EH (cell line): ENCODE results near the gene ADAMTS1.
A peak's percentile ranks its signal among the peaks of the same experiment; 100 is the strongest.

Source experiments
- DNase-seq: peaks from one replicate; pipeline ENCODE4 v3.0.0-alpha.2; 2015; ENCODE audit warnings: low read depth

Gene ADAMTS1

DNA sequence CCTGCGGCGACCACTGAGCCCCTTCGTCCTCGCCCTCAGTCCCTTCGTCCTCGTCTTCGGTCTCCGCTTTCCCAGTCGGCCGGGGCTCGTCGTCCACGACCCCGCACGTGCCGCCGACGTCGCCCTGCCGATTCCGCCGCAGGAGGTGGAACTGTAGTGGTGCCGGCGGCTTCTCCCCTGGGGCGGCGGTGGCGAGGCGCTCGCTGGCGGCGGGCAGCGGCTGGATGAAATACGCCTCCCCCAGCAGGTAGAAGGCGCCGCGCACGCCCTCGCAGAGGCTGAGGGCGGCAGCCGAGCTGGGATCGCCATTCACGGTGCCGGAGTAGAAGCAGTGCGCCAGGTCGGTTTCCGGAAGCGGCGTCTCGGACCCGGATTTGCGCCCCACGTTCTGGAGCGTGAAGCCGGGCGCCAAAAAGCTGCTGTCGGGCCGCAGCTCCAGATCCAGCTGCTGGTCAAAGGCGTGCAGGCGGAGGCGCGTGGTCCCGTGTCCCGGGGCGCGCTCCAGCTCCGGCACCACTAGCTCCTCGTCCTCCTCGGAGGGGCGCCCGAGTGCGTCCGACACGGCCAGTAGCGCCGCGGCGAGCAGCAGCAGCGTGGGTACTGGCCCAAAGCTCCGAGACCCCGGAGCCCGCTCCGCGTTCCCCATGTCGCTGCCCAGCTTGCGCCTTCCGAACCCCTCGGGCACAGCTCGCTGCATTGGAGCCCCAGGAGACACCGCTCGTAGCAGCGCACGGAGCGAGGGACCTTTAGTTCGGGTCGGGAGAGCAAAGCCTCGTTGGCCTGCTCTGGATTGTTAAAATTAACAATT lies 747 bp downstream of the ADAMTS1 start:
- DNase-seq = peak; percentile 50

- peak; percentile 66 for DNase-seq
Observed at GRCh38 chr21:26843933-26844257, 1.3 kb downstream of the ADAMTS1 start.

GRCh38 chr21:26842974-26843932 lies 2.0 kb downstream of the ADAMTS1 start:
- peak; percentile 96 for DNase-seq

DNA sequence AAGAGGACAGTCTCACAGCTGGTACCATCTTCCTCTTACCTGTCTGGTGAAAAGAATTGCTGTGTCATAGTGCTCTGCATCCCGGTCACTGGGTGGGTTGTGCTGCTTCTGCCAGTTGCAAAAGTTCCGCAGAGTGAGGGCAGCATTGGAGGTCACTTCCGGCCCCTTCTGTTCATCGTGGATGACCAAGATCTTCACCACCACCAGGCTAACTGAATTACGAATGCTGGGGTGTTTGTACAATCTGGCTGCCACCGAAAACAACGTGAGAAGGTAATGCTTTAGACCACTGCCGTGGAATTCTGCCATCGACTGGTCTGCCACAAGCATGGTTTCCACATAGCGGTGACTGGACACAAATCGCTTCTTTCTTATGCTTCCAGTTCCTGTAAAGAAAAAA lies 2.9 kb downstream of the ADAMTS1 start:
- DNase-seq = peak; percentile 52

GRCh38 chr21:26840912-26841311 lies 4.3 kb downstream of the ADAMTS1 start:
- DNase-seq = peak; percentile 88

GRCh38 chr21:26840201-26840600 lies 5.0 kb downstream of the ADAMTS1 start:
- peak; percentile 7 for DNase-seq

GRCh38 chr21:26837539-26837938 lies 7.7 kb downstream of the ADAMTS1 start:
- peak; percentile 22 for DNase-seq

DNA sequence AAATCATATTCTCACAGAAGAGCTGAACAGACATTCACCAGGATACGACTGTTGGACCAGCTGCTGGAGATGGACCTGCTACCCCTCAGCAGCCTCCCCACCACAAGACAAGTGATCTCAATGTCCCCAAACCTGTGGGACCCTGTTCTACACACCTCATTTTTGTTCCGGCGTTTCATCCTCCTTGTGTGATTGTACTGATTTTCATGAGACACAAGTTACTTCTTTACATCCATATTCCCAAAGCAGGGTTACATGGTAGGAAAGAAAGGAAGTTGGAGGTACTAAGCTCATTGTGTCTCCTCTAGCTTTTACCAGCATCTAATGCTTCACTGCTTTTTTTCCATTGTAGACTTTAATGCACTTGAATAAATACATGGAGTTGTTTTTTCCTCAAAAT lies 8.7 kb downstream of the ADAMTS1 start:
- peak; percentile 35 for DNase-seq

DNA sequence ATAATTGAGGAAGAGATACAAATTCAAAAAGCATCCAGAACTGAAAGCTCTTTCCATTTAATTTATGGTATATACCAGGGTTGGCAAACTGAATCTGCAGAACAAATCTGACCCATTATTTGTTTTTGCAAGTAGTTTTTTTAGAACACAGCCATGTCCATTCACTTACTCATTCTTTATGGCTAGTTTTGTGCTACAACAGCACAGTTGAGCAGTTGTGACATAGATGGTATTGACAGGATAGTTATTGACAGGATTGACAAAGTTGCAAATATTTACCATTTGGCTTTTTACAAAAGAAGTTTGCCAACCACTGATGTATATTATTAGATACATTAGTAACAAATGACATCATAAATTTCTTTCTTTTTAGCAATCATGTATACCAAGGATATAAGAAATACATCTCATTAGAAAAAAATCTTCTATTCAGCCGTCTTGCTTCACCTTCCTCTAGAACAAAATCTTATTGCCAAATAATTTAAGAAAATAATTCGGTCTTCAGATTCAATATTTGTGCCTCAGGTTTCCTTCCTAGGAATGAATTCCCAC lies 9.4 kb downstream of the ADAMTS1 start:
- no peak for DNase-seq

DNA sequence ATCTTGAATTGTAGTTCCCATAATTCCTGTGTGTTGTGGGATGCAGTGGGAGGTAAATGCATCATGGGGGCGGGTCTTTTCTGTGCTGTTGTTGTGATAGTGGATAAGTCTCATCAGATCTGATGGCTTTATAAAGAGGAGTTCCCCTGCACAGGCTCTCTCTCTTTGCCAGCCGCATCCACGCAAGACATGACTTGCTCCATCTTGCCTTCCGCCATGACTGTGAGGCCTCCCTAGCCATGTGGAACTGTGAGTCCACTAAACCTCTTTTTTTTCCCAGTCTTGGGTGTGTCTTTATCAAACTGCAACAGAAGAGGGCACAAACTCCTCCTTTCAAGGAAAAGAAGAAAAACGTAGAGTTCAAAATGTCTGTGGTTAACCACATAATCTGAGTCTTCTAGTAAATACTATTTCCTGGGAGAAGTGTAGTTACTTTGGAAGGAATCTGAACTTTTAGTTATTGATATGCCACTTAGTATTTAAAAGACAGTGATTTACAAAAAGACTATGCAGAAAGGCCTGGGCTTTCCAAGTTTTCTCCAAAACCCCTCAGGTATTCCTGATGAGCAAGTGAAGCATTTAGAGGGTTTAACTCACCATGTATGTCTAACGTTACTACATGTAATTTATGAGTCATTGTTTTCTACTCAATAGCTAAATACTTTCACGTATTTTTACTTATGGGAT lies 10.0 kb downstream of the ADAMTS1 start:
- DNase-seq = peak; percentile 90

DNA sequence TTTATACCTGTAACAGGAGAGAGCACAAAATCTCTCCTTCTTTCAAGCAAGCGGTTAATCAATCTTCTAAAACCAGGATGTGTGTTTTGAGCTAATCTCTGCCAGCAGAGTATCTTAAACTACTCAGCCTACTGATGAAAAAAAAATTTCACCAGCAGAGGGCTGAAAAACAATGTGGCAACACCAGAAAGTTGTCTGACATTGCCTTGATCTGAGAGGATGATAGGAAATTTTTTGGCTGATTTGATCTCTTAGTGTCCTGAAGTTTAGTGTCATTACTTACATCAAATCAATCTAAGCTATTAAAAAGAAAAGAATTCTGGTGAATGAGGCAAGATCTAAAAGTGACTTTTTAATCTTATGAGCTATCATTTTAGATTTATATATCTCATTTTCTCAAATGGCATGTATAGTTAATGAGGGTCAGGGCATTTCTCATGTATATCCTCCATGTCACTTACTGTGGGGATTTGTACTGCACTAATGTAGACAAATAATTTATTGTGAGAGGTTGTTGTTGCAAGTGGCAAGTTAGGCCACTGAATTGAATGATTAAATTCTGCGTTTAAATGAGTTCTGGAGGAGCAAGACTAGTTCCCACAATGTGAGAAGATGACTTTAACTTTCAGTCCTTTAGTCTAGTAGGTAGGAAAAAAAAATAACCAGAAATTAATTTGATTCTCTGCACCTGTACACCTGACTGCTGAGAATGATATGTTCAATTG lies 10.9 kb downstream of the ADAMTS1 start:
- DNase-seq = peak; percentile 65

DNA sequence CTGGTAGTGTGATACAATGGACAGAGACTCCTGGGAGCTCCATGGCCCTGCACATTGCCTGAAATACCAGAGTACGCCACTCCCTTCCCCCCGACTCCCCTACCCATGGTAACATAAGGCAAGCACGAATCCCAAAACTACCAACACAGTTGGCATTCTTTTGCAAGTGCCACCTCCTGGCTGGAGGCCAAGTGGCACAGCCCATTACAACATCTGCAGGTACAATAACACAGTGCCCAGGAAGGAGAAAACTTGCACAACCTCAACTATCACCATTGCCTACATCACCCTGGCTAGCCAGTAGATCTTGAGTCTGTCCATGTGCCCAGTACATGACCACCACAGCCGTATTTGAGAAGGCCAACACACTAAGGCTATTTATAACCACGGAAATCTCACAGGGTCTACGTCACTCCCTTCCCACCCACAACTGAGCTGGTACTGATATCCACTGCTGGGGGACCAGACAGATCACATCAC lies 11.7 kb downstream of the ADAMTS1 start:
- DNase-seq = no peak

DNA sequence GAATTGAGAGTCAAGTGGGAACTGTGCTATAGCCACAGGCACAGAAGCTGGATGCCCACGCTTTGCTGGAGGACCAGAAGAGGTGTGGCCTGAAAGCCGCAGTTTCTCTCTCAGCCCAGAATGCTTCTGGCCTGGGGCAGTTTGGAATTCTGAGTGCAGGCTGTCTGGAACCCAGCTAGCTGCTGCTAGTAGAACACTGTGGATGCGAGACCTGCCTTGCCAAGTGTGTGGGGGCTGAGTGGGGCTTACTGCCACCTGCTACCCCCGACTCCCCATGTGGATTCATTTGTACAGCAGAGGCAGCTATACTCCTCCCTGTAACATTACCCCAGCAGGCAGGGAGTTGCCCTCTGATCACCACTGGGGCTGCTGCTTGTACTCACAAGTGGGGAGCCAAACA lies 12.2 kb downstream of the ADAMTS1 start:
- DNase-seq = no peak

GRCh38 chr21:26832546-26832945 lies 12.7 kb downstream of the ADAMTS1 start:
- DNase-seq = no peak

- DNase-seq = peak; percentile 74
Observed at GRCh38 chr21:26826801-26827200, 18.4 kb downstream of the ADAMTS1 start.

DNA sequence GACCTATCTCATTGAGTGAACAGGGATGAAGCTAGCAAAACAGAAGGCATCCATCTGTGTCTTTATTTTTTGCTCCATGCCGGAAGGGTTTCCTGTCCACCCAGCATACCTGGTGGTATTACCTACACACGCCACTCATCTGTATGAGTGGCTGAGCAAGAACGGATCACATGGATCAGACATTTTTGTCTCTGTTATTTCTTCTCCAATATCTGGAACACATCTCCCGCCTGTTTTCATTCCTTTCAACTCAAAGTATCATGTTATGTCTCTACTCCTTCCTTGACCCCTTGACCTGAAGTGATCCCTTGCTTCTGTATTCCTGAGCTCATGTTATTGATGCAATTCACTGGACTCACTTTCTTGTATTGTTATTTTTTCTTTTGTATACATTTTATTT lies 24.7 kb downstream of the ADAMTS1 start:
- no peak for DNase-seq

DNA sequence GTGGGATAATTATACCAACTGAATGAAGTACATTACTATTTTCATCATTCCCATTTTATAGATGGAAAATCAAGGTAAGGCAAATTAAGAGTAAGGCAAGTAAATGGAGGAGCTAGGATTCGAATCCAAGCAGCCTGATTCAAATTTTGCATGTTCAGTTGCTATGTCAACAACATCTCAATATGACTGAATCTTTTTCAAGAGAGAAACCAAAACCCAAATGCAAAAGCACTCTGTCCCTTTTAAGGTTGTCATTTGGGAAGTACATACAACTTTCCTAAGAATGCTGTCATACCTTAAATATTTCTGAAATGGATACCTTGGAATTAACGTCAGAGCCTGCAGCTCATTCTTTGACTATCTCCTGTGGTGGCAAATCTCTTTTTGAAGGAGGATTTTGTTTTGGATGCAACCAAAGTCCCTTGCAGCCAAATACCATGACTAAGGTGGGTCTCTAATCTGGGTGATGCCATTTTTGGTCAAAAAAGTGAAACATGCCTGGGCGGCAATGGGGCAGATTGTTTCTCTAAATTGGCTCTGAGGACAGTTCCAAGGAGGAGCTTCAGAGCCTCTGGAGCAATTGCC lies 25.4 kb downstream of the ADAMTS1 start:
- DNase-seq = peak; percentile 19

DNA sequence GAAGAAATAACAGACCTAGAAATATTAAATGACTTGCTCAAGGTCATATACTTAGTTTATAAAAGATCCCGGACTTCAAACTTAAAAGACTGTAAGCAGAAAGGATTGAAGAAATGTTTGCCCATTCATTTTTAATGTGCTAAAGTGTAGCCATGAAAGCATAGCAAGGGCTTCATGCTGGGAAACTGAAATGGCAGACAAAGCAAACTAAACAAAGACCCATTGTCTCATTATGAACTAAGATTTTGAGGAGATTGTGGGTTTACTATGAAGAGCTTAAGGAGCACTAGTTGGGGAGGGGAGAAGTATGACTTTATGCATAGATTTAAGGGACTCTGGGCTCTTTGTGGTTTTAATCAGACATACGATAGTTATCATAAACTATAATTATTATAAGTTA lies 26.3 kb downstream of the ADAMTS1 start:
- DNase-seq = no peak

- no peak for DNase-seq
Observed at GRCh38 chr21:26815197-26815596, 30.0 kb downstream of the ADAMTS1 start.

GRCh38 chr21:26814386-26814785 lies 30.8 kb downstream of the ADAMTS1 start:
- peak; percentile 65 for DNase-seq

- no peak for DNase-seq
Observed at GRCh38 chr21:26813426-26813998, 31.7 kb downstream of the ADAMTS1 start.
